GM21423 (cell line): ENCODE measurements around the gene SEC22B.
"Not testable (repeated sequence)": the region's sequence is repeated elsewhere in the genome, so short reads cannot be mapped to it uniquely, and the experiment has no call there.

ENCODE experiments used
- ATAC-seq: cut with Tn5 transposase; IDR thresholded peaks from one replicate; pipeline ENCODE4 v1.9.1; 2021; ENCODE audit warnings: mild to moderate bottlenecking, moderate library complexity; ENCODE audit not compliant: unreplicated experiment

The SEC22B gene

DNA sequence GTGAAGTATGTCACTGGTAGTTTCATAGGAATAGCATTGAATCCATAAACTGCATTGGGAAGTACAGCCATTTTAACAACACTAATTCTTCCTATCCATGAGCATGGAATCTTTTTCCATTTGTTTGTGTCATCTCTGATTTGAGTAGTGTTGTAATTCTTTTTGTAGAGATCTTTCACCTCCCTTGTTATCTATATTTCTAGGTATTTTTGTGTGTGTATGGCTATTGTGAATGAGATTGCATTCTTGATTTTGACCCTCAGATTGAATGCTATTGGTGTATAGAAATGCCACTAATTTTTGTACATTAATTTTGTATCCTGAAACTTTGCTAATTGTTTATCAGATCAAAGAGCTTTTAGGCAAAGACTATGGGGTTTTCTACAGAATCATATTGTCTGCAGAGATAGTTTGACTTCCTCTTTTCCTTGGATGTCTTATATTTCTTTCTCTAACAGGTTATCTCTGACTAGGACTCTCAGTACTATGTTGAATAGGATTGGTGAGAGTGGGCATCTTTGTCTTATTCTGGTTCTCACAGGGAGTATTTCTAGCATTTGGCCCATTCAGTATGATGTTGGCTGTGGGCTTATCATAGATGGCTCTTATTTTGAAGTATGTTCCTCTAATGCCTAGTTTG, 26.8 kb downstream of the SEC22B start:
- ATAC-seq = not testable (repeated sequence)

DNA sequence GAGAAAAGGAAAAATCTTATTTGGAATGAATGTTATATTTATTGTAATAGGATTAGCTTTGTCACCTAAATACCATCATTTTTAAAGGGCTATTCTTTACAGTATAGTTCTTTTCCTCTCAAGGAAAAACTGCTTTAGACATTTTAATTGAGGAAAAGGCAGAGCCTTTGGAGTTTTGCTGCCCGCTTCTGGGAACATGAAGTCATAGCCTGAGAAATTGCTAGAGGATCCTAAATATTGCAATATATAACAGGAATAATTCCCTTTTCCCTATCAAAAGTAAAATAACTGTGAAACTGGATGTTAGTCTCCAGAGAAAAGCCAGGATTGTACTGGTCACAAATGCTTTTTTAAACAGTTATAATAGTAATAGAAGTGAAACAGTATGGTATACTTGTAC, 30.5 kb downstream of the SEC22B start:
- ATAC-seq = not testable (repeated sequence)

DNA sequence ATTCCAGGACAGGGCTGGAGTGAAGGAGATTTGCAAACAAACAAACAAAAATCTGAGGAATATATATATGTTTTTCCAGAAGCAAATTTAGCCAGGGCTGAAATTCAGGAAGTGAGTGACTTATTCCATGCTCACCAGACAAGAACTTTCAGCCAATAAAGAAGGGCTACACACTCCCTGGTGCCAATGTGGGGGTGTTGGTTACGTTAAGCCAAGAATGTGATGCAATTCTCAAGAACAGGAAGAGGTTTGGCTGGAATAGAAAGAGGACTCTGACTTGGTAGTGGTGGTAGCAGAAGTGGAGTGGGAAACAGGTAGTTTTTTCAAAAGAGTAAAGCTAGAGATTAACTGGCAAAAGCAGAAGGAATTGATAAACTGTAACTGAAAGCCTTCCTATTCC, 31.7 kb downstream of the SEC22B start:
- ATAC-seq = not testable (repeated sequence)

DNA sequence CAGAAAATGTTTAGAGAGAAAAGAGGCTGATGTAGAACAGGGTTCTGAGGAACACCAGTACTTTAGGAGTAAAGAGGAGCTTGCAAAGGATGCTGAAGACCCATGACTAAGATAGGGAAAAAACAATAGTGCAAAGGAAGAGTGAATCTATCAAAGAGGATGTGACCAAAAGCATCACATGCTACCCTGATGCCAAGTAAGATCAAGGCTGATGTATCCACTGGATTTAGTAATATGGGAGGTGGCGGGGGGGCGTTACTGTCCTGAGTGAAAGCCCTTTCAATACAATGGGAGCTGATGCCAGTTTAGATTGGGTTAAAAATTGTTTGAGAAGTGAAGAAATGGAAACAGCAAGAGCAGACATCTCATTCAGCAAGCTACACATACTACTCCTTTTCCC, 32.2 kb downstream of the SEC22B start:
- ATAC-seq = not testable (repeated sequence)

DNA sequence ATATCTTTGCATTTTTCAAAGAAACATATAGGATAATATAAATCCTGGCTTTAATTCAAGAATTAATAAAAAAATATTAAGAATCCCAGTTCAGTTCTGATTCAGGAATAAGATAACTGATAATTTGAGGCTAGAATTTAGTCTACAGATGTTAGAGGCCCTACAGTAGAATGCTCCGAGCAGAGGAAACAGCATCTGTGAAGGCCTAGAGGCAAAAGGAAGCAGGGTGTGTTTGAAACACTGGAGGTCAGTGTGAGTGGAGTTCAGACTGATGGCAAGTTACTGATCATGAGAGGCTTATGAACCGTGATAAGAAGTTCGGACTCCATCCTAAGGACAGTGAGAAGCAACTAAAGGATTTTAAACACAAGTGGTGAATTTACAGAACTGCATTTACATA, 33.0 kb downstream of the SEC22B start:
- not testable (repeated sequence) for ATAC-seq

DNA sequence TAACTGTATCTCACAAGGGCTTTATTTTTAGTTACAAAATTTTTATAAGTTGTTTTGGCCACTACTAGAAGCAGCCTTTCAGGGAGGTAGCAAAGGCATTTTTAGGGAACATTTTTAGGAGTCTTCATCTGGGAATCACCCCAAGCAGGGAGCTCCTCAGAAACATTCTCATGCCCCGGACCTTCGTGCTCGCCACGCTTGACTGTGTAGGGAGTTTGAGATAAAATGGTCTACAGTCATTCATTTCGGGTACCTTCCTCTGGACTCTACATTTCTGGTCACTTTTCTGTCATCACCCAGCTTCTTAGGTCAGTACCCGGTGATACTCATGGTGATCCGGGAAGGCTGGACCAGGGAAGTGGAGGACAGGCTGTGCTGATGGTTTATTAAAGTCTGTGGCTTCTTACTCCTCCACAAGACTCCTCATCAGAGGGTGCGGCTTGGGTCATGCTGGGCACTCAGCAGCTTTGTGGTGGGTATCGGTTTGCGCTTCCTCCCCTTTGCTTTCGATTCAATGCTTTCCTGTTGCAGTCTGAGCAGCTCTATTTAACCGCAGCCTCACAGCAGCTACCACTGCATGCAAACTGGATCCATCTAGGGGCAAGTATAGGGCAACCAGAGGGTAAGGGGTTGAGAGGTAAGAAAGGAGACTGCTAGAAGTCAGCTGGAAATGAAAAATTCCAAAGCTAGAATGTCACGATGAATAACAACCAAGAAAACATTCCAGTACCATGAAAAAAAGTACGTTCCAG, 33.6 kb downstream of the SEC22B start:
- ATAC-seq = peak; percentile 99

DNA sequence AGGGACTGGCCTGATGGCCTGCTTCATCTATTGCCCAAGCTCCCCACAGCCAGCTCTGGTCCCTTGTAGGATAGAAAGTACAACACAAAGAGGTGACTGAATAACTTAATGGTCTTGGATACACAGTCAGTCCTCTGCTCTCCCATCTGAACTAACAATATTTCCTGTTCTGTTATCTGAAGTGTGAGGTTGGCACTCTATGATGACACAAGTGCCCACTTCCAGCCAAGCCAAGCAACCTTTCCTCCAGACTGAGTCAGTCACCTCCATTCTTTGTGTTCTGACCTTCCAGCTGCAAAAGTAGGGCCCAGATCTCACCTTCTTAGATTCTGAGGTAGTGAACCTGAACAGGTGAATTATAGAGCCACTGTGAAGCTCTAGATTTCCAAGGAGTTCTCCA, 34.5 kb downstream of the SEC22B start:
- not testable (repeated sequence) for ATAC-seq

DNA sequence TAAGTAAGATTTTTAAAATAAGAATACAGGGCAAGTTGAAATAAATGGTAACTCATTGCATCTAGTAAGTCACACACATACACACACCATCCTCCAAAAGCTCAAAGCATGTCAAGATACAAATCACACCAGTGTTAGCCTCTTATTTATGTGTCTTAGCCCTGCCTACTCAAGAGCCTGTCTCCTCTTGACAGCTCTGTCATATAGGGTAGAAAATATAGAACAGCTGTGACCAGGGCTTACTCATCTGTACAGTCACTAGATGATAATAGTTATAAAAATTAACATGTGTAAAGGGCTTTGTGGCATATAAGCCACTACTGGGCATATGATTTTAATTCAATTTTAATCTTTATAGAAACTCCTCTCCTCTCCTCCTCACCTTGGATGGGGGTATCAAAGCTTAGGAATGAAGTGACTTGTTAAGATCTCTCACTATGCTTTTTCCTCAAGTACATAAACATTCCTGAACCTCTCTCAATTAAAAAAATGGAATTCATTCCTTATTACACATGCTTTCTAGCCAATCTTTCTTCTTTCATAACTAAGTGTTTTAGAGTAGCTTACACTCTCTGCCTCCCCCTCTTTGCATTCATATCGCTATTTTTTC, 35.6 kb downstream of the SEC22B start:
- not testable (repeated sequence) for ATAC-seq

DNA sequence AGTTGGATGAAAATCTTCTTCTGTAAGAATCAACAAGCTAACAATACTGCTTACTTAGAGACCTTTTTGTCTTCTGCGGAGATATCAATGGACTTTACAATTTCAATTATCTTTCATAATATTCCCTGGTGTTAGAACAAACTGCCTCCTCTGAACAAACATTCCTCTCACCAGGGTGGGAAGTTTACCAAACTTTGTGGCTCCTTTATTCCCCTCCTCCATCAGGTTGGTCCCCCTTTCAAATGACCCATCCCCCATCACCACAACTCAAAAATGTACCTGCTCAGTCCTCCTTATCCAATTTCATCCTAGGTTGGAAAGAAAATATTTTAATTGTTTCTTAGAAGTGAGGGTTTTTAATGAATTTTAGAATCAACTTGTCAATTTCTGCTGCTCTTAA, 40.2 kb downstream of the SEC22B start:
- ATAC-seq = not testable (repeated sequence)

DNA sequence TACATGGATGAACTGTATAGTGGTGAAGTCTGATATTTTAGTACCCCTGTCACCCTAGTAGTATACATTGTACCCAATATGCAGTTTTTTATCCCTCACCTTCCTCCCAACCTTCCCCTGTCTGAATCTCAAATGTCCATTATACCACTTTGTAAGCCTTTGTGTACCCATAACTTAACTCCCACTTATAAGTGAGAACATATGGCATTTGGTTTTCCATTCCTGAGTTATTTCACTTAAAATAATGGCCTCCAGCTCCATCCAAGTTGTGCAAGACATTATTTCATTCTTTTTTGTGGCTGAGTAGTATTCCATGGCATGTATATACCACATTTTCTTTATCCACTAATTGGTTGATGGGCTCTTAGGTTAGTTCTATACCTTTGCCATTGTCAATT, 42.4 kb downstream of the SEC22B start:
- not testable (repeated sequence) for ATAC-seq

DNA sequence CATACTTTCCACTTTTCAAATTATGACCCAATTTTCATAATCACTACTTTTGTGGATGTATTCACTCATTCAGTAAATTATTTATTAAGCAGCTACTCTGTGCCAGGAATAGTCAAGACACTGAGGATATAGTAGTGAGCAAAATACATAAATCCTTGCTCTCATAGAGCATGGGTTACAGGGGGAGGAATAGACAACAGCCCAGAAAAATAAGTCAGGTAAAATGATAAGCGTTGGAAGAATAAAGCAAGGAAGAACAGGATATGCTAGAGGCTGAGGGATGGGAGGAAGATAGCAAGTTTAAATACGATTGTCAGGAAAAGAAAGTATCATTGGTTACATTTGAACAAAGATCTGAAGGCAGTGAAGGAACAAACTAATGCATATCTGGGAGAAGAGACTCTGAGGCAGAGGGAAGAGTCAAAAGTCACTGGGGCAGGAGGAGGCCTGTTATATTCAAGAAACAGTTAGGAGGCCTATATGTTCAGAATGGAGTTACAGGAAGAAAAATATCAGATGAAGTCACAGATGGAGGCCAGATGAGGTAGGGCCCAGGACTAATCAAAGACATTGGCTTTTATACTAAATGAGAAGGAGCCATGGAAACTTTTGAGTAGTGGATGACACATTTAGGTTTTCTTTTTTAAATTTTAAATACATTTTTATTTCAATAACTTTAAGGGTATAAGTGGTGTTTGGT, 42.9 kb downstream of the SEC22B start:
- no peak for ATAC-seq

DNA sequence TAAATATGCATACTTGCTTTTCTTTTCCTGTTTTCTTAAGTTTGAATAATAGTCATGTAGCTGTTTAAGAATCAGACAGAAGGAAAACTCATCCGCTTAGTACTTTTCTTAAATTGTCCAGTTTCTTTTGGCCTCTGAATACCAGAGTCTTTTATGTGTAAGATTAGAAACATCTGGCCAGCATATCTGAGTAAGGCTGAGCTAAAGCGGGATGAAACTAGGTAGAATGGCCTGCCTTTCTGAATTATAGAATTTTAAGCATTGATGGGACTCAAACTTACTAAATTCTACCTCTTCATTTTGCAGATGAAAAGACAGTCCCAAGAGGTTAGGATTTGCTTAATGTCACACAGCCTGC, 43.9 kb downstream of the SEC22B start:
- not testable (repeated sequence) for ATAC-seq

DNA sequence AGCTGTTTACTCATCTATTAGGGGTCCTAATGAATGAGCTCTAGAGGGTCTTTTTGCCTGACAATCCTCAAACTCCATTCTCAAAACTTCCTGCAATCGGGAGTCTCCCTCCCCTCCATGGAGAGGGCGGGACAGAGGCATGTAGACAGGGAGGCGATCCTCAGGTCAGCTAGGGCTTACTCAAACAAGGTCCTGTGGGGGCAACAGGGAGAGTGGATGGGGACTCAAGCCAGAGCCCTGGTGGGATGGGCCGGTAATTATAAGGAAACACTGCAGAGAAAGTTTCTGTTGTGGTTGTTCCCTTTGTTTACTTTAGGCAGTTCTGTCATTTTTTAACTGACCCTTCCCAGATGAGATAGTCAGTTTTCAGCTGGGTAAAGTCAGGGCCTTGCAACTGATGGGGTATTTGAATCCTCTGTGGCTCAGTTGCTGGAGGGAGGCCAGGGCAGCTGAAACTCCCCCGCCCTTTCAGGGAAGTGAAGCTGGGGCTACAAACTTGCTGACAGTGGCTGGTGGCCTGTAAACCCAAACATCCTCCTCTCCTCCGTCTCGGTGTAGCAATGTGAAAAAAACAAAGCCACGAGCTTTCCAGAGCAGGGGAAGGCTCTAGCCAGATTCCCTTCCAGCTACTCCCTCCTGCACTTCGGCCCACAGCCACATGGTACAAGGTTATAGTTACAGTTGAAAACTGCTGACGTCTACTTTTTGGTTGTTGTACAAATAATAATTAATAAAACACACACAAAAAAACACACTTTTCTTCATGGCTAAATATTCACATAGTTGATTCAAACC, 44.5 kb downstream of the SEC22B start:
- peak; percentile 83 for ATAC-seq

DNA sequence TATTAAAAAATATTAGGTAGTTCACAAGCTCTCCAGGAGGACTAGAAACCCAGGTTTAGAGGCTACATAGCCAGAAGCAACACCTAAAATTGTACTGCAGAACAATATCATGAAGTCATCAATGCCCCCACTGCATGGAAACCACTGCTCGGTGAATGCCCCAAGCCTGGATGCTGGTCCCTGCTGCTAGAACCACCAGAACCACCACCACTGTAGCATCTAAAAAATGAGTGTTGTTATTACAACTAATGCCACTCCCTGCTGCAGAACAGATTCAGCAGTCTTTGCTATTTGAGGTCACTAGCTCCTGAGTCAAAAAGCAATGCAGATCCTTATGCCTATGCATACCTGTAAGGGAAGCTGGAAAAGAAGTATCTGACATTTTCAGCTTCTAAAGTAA, 48.4 kb downstream of the SEC22B start:
- not testable (repeated sequence) for ATAC-seq

DNA sequence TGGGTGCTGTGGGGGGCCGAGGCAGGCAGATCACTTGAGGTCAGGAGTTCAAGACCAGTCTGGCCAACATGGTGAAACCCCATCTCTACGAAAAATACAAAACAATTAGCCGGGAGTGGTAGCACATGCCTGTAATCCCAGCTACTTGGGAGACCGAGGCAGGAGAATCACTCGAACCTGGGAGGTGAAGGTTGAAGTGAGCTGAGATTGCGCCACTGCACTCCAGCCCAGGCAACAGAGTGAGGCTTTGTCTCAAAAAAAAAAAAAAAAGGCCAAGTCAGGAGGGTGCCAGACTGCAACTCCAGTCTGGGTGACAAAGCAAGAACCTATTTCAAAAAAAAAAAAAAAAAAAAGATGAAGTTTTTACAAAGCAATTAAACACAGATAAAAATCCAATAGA, 50.1 kb downstream of the SEC22B start:
- ATAC-seq = not testable (repeated sequence)

DNA sequence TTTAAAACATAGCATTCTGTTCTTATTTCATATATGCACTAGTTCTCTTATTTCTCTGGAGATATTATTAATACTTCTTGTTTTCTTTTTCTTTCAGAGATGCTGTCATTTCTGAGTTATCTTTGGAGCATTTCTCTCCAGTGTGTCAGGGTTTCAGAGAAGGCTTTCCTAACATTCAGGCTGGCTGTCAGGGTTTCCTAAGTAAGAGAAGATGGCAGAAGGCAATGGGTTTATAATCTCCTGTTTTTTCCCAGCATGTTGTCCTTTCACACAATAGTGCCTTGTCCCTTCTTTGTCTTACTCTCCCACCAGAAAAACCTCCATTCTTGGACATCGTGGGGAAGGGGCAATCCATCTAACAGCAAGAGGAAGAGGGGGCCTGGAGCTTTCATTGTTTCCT, 51.7 kb downstream of the SEC22B start:
- ATAC-seq = not testable (repeated sequence)

DNA sequence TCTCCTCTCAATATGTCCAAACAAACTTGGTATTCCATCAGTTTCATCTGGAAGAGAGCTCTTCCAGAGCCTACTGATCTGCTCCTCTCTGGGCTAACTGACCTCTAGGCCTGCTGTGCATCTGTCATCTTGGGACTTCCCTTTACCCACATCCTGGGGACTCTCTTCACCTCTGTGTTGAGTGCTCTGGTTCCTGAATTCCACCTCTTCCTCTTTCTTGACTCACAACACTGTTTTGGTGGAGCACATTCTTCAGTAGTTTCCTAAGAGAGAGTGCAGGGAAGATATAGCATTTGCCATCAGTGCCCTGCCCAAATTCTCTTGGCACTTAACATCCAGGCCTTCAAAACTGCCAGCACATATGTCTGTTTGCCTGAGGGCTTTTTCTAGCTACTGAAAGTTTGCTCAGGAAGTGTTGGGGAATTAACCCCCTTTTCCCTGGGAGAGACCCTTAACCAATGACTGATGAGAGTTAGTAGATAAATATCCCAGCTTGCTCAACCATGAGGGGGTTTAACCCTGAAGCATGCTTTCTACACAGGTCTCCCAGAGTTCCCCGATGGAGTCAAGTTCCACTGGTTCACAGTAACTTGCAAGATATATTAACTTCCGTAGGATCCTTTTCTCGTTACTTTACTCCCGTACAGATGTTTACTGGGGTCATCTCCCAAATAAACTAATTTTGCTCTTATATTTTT, 52.4 kb downstream of the SEC22B start:
- ATAC-seq = peak; percentile 50

DNA sequence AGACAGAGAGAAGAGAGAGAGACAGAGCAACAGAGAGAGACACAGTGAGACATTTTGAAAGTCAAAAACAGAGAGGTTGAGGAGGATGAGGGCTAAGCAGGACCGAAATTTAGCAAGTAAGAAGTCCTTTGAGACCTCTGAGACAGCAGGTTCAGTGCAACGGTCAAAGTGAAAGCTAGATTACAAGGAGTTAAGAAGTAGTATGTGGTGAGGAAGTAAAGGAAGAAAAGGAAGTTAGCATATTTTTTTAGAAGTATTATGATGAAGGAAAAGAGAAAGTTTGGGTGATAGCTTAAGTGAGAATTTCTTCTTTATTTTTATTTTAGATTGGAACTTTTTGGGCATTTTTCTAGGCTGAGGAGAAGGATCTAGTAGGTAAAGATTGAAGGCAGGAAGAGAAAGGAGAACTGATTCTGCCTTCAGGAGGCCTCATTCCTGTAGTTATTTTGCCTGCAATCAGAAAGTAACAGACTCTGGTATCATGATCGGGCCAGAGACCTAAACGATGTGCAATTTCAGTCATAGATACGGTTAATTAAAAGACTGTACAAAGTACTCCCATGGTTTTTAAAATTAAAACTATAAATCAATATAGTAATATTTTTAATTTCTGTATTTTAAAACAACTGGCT, 53.9 kb downstream of the SEC22B start:
- ATAC-seq = peak; percentile 76

DNA sequence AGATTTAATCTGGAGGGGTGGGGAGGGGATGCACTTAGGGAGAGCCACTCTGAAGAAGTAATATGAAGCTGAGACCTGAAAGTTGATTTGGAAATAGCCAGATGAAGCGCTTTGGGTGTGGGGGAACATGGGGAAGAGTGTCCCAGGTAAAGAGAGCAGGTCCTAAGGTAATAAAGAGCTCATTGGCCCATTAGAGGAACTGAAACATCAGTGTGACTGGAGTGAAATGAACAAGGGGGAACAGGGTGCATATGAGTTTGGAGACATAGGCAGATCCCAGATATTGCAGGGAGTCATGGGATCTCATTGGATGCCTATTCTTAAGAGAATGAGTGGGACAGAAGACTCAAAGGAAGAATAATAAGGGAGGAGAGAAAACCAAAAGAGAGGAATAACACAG, 54.5 kb downstream of the SEC22B start:
- not testable (repeated sequence) for ATAC-seq

DNA sequence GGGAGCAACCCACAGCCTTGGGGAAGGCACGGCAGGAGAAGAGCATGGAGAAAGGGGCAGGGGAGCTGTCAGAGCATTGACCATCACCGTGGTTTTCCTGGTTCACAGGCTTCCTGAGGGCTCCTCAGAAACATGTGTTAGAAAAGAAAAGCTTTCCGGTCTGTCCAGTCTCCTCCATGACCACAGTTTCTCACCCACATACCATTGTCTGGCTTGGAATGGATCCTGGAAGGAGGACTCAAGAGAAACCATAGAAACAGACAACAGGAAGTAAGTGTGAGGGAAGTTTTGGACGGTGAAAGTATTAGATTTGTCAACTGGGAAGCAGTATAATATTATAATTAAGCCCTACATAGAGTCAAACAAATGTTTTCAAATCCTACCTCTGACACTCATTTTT, 55.8 kb downstream of the SEC22B start:
- not testable (repeated sequence) for ATAC-seq
